Measurements from ENCODE around the gene AP1B1.

Gene AP1B1

DNA sequence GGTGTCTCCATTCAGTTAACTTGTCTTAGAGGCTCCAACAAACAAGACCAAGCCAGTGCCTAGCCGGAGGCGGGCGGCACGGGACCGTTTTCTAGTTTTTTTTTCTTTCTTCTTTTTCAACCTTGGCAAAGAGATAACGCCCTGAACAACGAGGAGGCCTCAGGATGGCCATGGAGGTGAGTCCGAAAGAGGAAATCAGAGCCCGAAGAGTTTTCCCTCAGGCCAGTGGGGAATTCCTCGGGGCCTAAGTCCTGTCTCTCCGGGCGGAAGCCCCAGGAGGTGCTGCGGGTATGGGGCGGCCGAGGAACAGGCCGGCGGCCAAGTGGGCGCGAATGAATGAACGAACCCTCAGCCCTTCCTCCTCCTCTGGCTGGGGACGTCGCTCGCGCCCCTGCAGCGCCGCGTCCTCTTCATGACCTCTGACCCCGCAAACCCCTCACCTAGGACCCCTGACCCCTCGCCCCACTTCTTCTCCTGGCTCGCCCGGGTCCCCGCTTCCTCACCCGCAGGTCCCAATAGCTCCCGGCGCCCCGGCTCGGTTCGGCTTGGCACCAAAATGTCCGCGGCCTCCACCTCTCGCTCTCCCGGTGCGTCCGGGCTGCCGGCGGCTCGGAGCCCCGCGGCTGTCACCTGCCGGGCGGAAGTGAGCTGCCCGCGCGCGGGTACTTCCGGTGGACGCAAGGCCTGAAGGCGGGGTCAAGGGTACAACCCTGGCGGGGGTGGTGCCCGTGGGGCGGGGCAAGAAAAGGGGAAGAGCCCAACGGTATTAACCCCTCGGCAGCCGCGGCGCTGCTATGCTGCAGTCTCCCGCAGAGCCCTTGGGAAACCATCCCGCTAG, at the start of gene AP1B1:
Gene AP1B1, minus strand, starts transcription at position 650 of the 838 bp plus-strand sequence. CDS start 21,327 bp downstream, outside the sequence.
- H3K4me3 ChIP-seq (ENCODE audit: low read depth, low read length), result peak within 1 kb of the TSS; percentile 68
- peak; percentile 78 for DNase-seq (ENCODE audit: low read depth)
- TF ChIP-seq, protein P1, sequence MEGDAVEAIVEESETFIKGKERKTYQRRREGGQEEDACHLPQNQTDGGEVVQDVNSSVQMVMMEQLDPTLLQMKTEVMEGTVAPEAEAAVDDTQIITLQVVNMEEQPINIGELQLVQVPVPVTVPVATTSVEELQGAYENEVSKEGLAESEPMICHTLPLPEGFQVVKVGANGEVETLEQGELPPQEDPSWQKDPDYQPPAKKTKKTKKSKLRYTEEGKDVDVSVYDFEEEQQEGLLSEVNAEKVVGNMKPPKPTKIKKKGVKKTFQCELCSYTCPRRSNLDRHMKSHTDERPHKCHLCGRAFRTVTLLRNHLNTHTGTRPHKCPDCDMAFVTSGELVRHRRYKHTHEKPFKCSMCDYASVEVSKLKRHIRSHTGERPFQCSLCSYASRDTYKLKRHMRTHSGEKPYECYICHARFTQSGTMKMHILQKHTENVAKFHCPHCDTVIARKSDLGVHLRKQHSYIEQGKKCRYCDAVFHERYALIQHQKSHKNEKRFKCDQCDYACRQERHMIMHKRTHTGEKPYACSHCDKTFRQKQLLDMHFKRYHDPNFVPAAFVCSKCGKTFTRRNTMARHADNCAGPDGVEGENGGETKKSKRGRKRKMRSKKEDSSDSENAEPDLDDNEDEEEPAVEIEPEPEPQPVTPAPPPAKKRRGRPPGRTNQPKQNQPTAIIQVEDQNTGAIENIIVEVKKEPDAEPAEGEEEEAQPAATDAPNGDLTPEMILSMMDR (IDR thresholded peaks at IDR 0.05; ENCODE audit: control insufficient read depth, extremely low read depth, insufficient read depth), result no peak

DNA sequence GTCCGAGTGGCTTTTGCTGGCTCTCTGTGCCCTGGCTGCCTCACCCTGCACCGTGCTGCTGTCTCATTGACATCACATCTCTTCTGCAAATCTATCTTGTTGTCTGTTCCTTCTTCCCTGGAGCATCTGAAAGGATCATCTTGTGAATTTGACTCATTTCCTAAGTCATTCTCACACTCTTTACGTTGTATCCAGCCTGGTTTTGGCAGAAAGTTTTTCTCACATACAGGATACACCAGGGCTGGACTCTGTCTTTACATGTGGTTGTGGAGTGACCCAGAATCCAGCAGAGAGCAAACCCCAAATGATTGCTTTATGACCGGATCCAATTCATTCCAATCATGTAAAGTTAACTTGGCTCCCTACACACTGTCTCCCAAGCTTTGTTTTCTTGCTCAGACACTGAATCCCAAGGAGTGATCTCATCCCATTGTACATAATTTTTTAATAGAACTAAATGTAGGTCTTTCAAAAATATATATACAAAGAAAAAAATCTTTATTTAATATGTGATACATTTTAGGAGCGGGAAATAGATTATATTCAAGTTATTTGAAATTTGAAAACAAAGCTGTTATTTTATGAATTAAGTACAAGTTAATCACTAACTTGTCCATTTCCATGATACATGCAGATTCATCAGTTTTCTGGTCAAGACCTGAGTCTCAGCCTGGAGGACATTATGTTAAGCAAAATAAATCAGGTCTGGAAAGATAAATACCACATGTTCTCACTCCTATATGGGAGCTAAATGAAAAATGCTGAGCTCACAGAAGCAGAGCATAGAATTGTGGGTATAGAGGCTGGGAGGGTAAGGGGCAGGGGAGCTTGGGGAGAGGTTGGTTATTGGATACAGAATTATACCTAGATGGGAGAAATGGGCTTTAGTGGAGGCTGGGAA, 47.1 kb upstream of the AP1B1 start:
- TF ChIP-seq, protein P1 (IDR thresholded peaks at IDR 0.05; ENCODE audit: control insufficient read depth, extremely low read depth, insufficient read depth), result no peak
- no peak for DNase-seq (ENCODE audit: low read depth)

DNA sequence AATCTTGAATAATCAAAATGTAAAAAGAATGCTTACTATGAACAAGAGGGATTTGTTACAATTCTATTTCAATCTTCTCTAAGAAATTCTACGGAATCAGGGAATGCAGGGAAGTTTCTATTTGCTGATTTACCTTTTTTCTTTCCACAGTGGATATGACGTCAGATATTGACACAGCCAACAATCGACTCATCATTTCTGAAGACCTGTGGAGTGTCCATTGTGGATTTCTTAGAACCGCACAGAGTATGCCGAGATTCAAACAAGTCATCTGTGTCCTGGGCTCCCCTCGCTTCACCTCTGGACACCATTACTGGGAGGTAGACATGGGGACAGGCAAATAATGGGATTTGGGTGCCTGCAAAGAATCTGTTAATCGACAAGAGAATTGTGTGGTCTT, 45.9 kb upstream of the AP1B1 start:
- no peak overlapping the region for H3K4me3 ChIP-seq (ENCODE audit: low read depth, low read length)
- no peak for DNase-seq (ENCODE audit: low read depth)
- TF ChIP-seq, protein P1 (IDR thresholded peaks at IDR 0.05; ENCODE audit: control insufficient read depth, extremely low read depth, insufficient read depth), result no peak

More for the DNA sequence above, 47.1 kb upstream of the AP1B1 start:
- H3K4me3 ChIP-seq (ENCODE audit: low read depth, low read length), result no peak overlapping the region

DNA sequence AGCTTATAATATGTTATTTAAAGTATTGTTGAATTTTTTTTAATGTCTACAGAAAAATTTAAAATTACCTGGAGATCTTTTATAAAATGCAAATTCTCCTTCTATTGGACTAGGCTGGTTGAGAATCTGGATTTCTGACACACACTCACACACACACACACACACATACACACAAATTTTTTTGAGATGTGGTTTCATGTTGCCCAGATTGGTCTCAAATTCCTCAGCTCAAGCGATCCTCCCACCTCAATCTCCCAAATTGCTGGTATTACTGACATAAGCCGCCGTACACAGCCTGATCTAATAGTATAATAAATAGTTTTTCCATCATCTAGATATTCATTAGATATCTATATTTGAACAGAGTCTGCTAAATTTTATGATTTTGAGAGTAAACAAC, 45.5 kb upstream of the AP1B1 start:
- no peak for DNase-seq (ENCODE audit: low read depth)
- H3K4me3 ChIP-seq (ENCODE audit: low read depth, low read length), result no peak overlapping the region
- TF ChIP-seq, protein P1 (IDR thresholded peaks at IDR 0.05; ENCODE audit: control insufficient read depth, extremely low read depth, insufficient read depth), result no peak

DNA sequence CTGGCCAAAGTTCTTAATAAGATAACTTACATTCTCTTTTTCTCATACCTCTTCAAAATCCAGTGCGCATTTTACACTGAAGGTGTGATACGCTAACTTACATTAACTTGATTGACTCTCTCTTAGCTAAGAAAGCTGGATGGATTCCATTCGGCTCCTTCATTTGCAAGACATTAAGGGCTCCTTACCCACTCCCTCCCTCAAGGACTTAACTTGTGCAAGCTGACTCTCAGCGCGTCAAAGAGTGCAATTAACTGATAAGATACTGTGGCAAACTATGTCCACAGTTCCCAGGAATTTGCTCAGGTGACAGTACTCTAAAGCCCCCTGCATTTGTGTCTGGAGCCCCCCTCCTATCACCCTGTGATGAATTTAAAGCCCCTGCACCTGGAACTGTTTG, 43.6 kb upstream of the AP1B1 start:
- no peak for DNase-seq (ENCODE audit: low read depth)
- TF ChIP-seq, protein P1 (IDR thresholded peaks at IDR 0.05; ENCODE audit: control insufficient read depth, extremely low read depth, insufficient read depth), result no peak
- no peak overlapping the region for H3K4me3 ChIP-seq (ENCODE audit: low read depth, low read length)

DNA sequence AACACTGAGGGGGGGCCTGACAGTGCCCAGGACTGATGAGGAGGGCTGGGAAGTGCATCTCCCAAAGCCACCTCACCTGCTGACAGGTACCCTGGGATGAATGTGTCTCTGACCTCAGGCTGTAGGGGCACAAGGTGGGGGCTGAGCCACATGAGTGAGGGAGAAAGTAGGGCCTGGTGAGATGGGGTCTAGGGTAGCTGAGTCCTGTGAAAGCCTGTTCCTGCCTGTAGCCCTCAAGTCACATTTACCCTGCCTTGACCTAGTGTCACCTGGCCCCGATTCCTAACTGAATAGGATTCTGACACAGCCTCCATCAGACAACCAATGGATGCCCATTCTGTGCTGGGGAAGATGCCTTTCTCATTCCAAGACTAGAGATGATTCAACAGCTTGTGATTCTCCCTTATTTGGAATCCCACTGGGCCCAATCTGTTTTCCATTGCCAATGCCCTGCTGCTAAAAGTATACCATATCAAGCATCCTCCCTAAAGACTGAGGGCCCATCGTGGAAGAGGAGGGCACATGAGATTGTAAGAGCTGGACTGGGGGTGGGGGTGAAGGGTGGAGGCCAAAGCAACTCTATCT, 38.9 kb upstream of the AP1B1 start:
- H3K4me3 ChIP-seq (ENCODE audit: low read depth, low read length), result no peak overlapping the region
- TF ChIP-seq, protein P1 (IDR thresholded peaks at IDR 0.05; ENCODE audit: control insufficient read depth, extremely low read depth, insufficient read depth), result no peak
- no peak for DNase-seq (ENCODE audit: low read depth)
